Panc1 (cell line): ENCODE results near the gene NOS1AP.

Experiments
- CTCF ChIP-seq: fragments of 450-650 bp; IDR thresholded peaks from 2 replicates; pipeline ENCODE4 v1.5.1; 2017; ENCODE audit warnings: mild to moderate bottlenecking
- POLR2AphosphoS5 ChIP-seq: IDR thresholded peaks from 2 replicates; pipeline ENCODE4 v1.6.1; 2012; ENCODE audit warnings: mild to moderate bottlenecking, low read depth, low read length, moderate library complexity

GRCh38 chr1:162381383-162381782 lies 311.9 kb downstream of the NOS1AP start, which contains the start of gene C1orf226:
- TF ChIP-seq CTCF = no peak
- no peak for TF ChIP-seq POLR2AphosphoS5
